OCI-LY1 (cell line): ENCODE measurements around the gene ACSF2.

ENCODE experiments used
- H2AFZ ChIP-seq: fragments of 200-600 bp; sonication (generic), shearing (Covaris generic); 2 replicates; pipeline ENCODE4 v1.6.0; 2014; ENCODE audit warnings: antibody characterized with exemption, mild to moderate bottlenecking, low read length
- H3F3A ChIP-seq: fragments of 200-600 bp; sonication (generic), shearing (Covaris generic); 2 replicates; pipeline ENCODE4 v1.6.0; 2014; ENCODE audit warnings: mild to moderate bottlenecking, antibody characterized with exemption, low read length, moderate library complexity; ENCODE audit not compliant: insufficient read depth
- H3K27ac ChIP-seq: fragments of 200-600 bp; sonication (generic); 2 replicates; pipeline ENCODE4 v1.5.1; 2014; ENCODE audit warnings: low read length, mixed run types, mild to moderate bottlenecking, low read depth; ENCODE audit not compliant: poor library complexity, severe bottlenecking
- H3K27me3 ChIP-seq: fragments of 200-600 bp; sonication (generic); 2 replicates; pipeline ENCODE4 v1.6.0; 2014; ENCODE audit warnings: antibody characterized with exemption, mild to moderate bottlenecking, low read length, moderate library complexity; ENCODE audit not compliant: insufficient read depth
- H3K36me3 ChIP-seq: fragments of 200-600 bp; sonication (generic); 2 replicates; pipeline ENCODE4 v1.6.1; 2014; ENCODE audit warnings: mild to moderate bottlenecking, antibody characterized with exemption, low read length, moderate library complexity, mixed read lengths; ENCODE audit not compliant: insufficient read depth
- H3K4me1 ChIP-seq: fragments of 200-600 bp; sonication (generic); 2 replicates; pipeline ENCODE4 v1.5.1; 2014; ENCODE audit warnings: mild to moderate bottlenecking, low read length, moderate library complexity; ENCODE audit not compliant: insufficient read depth, severe bottlenecking
- H3K4me2 ChIP-seq: fragments of 200-600 bp; sonication (generic), shearing (Covaris generic); 2 replicates; pipeline ENCODE4 v1.6.1; 2014; ENCODE audit warnings: low read length
- H3K4me3 ChIP-seq: fragments of 200-600 bp; sonication (generic); 2 replicates; pipeline ENCODE4 v1.5.1; 2014; ENCODE audit warnings: low read length, low read depth, mild to moderate bottlenecking, mixed read lengths; ENCODE audit not compliant: poor library complexity, severe bottlenecking
- H3K79me2 ChIP-seq: fragments of 200-600 bp; shearing (Covaris generic); 2 replicates; pipeline ENCODE4 v1.6.1; 2016; ENCODE audit warnings: mixed run types, low read length, mixed read lengths; ENCODE audit not compliant: insufficient read depth
- H3K9ac ChIP-seq: fragments of 200-600 bp; sonication (generic), shearing (Covaris generic); 2 replicates; pipeline ENCODE4 v1.6.1; 2014; ENCODE audit warnings: mild to moderate bottlenecking, low read length, mixed read lengths
- H3K9me2 ChIP-seq: fragments of 200-600 bp; sonication (generic), shearing (Covaris generic); 2 replicates; pipeline ENCODE4 v1.6.1; 2014; ENCODE audit warnings: low read depth, mild to moderate bottlenecking, low read length, mixed read lengths
- H3K9me3 ChIP-seq: fragments of 200-600 bp; shearing (Covaris generic); 2 replicates; pipeline ENCODE4 v1.6.1; 2014; ENCODE audit warnings: low read length, mixed read lengths
- H4K20me1 ChIP-seq: fragments of 200-600 bp; sonication (generic), shearing (Covaris generic); 2 replicates; pipeline ENCODE4 v1.6.0; 2016; ENCODE audit warnings: mild to moderate bottlenecking, low read length; ENCODE audit not compliant: insufficient read depth
- EZH2 ChIP-seq: fragments of 200-600 bp; sonication (generic), shearing (Covaris generic); IDR thresholded peaks from 2 replicates; pipeline ENCODE4 v1.8.0; 2017; ENCODE audit warnings: borderline replicate concordance, mixed run types, mild to moderate bottlenecking, antibody characterized with exemption, low read length, moderate library complexity, mixed read lengths
- TF ChIP-seq, protein P1 (sequence below): fragments of 200-600 bp; sonication (generic), shearing (Covaris generic); IDR thresholded peaks from 2 replicates; pipeline ENCODE4 v1.5.1; 2017; ENCODE audit warnings: mild to moderate bottlenecking, antibody characterized with exemption, low read length, moderate library complexity, mixed read lengths

Gene ACSF2

DNA sequence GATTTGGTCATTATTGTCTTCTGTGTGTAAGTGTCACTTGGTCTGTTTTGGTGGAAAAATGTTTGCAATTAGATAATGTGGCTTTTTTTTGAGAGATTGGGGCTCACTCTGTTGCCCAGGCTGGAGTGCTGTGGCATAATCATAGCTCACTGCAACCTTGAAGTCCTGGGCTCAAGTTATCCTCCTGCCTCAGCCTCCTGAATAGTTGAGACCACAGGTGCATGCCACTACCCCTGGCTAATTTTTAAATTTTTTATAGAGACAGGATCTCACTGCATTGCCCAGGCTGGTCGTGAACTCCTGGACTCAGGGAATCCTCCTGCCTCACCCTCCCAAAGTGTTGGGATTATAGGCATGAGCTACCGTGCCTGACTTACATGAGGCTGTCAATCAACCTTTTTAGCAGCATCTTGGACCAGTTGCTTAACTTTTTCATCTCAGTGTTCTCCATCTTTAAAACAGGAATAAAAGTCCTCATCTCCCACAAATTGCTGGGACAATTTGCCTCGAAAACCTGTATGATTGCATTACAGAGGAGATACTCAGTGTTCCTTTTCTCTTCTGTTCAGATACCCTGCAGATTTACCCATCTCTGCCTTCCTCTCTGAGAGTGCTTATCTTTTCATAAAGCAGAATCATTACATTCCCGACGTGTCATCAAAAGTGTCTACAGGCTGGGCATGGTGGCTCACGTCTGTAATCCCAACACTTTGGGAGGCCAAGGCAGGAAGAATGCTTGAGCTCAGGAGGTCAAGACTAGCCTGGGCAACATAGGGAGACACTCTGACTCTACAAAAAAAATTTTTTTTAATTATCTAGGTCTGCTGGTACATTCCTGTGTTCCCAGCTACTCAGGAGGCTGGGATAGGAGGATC, 19.1 kb downstream of the ACSF2 start:
- Histone ChIP-seq H3K9me2 (no peaks in the 10 kb centered on the region), H3K4me3 (no peak overlapping the region), H3K4me1 (no peaks in the 10 kb centered on the region), H3K27me3 (no peaks in the 10 kb centered on the region), H3K9ac (no peak overlapping the region), H3K36me3 (no peaks in the 10 kb centered on the region), H3K79me2 (no peaks in the 10 kb centered on the region), H3K27ac (no peak overlapping the region), H2AFZ (no peak overlapping the region), H3K9me3 (no peaks in the 10 kb centered on the region), H3F3A (no peaks in the 10 kb centered on the region), H4K20me1 (no peaks in the 10 kb centered on the region), H3K4me2 (no peak overlapping the region)
- no peak for TF ChIP-seq EZH2
- TF ChIP-seq, protein P1, sequence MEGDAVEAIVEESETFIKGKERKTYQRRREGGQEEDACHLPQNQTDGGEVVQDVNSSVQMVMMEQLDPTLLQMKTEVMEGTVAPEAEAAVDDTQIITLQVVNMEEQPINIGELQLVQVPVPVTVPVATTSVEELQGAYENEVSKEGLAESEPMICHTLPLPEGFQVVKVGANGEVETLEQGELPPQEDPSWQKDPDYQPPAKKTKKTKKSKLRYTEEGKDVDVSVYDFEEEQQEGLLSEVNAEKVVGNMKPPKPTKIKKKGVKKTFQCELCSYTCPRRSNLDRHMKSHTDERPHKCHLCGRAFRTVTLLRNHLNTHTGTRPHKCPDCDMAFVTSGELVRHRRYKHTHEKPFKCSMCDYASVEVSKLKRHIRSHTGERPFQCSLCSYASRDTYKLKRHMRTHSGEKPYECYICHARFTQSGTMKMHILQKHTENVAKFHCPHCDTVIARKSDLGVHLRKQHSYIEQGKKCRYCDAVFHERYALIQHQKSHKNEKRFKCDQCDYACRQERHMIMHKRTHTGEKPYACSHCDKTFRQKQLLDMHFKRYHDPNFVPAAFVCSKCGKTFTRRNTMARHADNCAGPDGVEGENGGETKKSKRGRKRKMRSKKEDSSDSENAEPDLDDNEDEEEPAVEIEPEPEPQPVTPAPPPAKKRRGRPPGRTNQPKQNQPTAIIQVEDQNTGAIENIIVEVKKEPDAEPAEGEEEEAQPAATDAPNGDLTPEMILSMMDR: no peak

DNA sequence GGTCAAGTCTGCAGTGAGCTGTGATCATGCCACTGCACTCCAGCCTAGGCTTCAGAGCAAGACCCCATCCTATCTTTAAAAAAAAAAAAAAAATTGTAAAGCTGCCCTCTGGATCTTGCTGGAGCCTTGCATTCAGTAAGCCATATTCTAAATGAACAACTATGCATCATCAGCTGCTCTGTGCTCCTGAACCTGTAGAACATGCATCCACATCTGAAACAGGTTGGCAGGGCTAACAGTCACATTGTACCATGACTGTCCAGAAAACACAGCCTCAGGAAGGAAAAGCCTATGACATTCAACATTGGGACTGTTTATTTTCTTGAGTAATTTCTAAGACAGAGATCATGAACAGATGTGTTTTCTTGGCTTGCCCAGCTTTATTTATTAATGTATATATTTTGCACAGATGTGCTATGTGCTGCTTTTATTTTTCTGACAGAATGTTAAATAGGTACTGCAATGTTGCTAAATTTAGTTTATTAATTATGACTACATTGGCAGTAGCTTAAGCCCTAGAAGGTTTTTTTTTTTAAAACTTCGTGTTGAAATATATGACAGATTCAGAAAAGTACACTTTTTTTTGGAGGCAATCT, 19.8 kb downstream of the ACSF2 start:
- Histone ChIP-seq H3K4me2 (no peak overlapping the region), H3K9ac (no peak overlapping the region), H3K4me1 (no peaks in the 10 kb centered on the region), H3F3A (no peaks in the 10 kb centered on the region), H2AFZ (no peak overlapping the region), H3K79me2 (no peaks in the 10 kb centered on the region), H3K27ac (no peak overlapping the region), H3K9me3 (no peaks in the 10 kb centered on the region), H3K27me3 (no peaks in the 10 kb centered on the region), H3K9me2 (no peaks in the 10 kb centered on the region), H3K36me3 (no peaks in the 10 kb centered on the region), H3K4me3 (no peak overlapping the region), H4K20me1 (no peaks in the 10 kb centered on the region)
- TF ChIP-seq, protein P1: no peak
- TF ChIP-seq EZH2: no peak

DNA sequence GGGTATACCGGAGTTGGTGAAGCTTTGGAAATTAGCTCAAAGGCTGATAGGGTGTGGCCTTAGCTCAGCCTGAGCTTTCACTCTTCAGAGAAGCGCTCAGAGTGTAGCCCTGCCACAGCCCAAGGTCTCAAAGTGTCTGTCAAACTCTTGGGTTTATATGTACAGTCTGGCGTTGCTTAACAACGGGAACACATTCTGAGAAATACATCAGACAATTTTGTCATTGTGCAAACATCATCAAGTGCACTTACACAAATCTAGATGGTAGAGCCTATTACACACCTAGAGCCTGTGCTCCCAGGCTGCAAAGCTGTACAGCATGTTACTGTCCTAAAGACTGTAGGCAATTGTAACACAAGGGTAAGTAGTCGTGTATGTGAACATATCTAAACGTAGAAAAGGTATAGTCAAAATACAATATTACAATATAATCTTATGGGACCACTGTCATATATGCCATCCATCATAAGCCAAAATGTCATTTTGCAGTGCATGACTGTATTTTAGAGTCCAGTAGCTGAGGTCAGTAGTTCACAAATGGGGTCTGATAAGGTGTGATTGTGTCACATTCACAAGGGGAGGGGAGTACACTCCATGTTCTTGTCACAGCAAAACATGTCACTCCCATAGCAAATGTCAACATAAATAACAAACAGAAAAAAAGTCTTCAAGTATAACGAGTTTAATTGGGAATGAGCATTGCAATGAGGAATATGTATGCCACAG, 22.0 kb downstream of the ACSF2 start:
- TF ChIP-seq EZH2: no peak
- TF ChIP-seq, protein P1: no peak
- Histone ChIP-seq H3K27ac (no peak overlapping the region), H3K9ac (no peak overlapping the region), H3K4me2 (no peak overlapping the region), H3K27me3 (no peaks in the 10 kb centered on the region), H3K4me3 (no peak overlapping the region), H3K9me3 (no peaks in the 10 kb centered on the region), H2AFZ (no peak overlapping the region), H3K9me2 (no peaks in the 10 kb centered on the region), H3F3A (no peaks in the 10 kb centered on the region), H3K36me3 (no peaks in the 10 kb centered on the region), H3K4me1 (no peaks in the 10 kb centered on the region), H3K79me2 (no peaks in the 10 kb centered on the region), H4K20me1 (no peaks in the 10 kb centered on the region)
